Mesothelial cell of epicardium (in vitro differentiated cells): ENCODE measurements around the gene NAT14. TPM values are rescaled to one million over a fixed set of nuclear protein-coding genes. Genes with fewer than 3 reads are reported as not detected.

Experiments
- DNase-seq, 2 experiments: peaks; one replicate each; pipeline ENCODE4 v3.0.0; 2021; ENCODE audit warnings: low spot score in 2 of 2; ENCODE audit not compliant: unreplicated experiment in 2 of 2
- H3K27ac Mint-ChIP-seq: 2 replicates; pipeline ENCODE4 v1.8.0; 2021; ENCODE audit warnings: mixed read lengths
- H3K27me3 Mint-ChIP-seq: 2 replicates; pipeline ENCODE4 v1.8.0; 2021; ENCODE audit warnings: low read depth, mixed read lengths
- H3K36me3 Mint-ChIP-seq: 2 replicates; pipeline ENCODE4 v1.8.0; 2021; ENCODE audit warnings: mixed read lengths
- H3K4me1 Mint-ChIP-seq: 2 replicates; pipeline ENCODE4 v1.8.0; 2021; ENCODE audit warnings: mixed read lengths
- H3K4me3 Mint-ChIP-seq: 2 replicates; pipeline ENCODE4 v1.8.0; 2021; ENCODE audit warnings: mild to moderate bottlenecking, moderate library complexity, mixed read lengths
- H3K9me3 Mint-ChIP-seq: 2 replicates; pipeline ENCODE4 v1.8.0; 2021; ENCODE audit warnings: mixed read lengths
- total RNA-seq: library from RNA; stranded (reverse); gene quantifications from 3 replicates; pipeline ENCODE4 v1.2.1, GENCODE V29; 2021
- TF ChIP-seq, protein P1 (sequence below): fragments of 200-600 bp; sonication (generic); IDR thresholded peaks from one replicate; pipeline ENCODE4 v1.5.0; 2021; ENCODE audit warnings: antibody characterized with exemption; ENCODE audit not compliant: unreplicated experiment

The NAT14 gene
- total RNA-seq, 1 donor from 2014 or later, result 54.4 TPM

DNA sequence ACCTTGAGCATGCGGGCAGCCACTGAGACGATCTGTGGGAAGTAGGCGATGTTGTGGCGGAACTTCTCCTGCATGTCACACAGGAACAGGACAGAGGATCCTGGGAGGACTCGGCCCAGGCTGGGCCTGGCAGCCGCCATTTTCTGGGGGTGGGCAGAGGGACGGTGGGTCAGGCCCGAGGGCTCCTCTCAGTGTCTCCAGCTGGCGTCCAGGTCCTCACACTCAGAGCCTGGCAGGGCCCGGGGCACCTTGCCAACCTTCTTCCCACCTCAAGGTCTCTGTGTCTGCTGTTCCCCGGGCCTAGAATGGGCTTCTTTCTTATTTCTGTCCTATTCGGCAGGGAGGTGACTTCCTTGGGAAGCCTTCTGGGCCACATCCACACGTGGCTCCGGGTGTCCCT lies 28.6 kb upstream of the NAT14 start:
- H3K9me3 Mint-ChIP-seq, result no peaks in the 10 kb centered on the region
- no peak for DNase-seq
- peaks cover 25% of the 10 kb centered on the region for H3K4me1 Mint-ChIP-seq
- no peak overlapping the region for H3K4me3 Mint-ChIP-seq
- peaks cover 3% of the 10 kb centered on the region for H3K36me3 Mint-ChIP-seq
- peaks cover 23% of the 10 kb centered on the region for H3K27me3 Mint-ChIP-seq
- TF ChIP-seq, protein P1, sequence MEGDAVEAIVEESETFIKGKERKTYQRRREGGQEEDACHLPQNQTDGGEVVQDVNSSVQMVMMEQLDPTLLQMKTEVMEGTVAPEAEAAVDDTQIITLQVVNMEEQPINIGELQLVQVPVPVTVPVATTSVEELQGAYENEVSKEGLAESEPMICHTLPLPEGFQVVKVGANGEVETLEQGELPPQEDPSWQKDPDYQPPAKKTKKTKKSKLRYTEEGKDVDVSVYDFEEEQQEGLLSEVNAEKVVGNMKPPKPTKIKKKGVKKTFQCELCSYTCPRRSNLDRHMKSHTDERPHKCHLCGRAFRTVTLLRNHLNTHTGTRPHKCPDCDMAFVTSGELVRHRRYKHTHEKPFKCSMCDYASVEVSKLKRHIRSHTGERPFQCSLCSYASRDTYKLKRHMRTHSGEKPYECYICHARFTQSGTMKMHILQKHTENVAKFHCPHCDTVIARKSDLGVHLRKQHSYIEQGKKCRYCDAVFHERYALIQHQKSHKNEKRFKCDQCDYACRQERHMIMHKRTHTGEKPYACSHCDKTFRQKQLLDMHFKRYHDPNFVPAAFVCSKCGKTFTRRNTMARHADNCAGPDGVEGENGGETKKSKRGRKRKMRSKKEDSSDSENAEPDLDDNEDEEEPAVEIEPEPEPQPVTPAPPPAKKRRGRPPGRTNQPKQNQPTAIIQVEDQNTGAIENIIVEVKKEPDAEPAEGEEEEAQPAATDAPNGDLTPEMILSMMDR, result no peak
- H3K27ac Mint-ChIP-seq, result no peak overlapping the region

GRCh38 chr19:55457683-55458457 lies 27.1 kb upstream of the NAT14 start:
- no peak overlapping the region for H3K27ac Mint-ChIP-seq
- H3K36me3 Mint-ChIP-seq, result peaks cover 3% of the 10 kb centered on the region
- H3K4me3 Mint-ChIP-seq, result no peak overlapping the region
- peaks cover 20% of the 10 kb centered on the region for H3K27me3 Mint-ChIP-seq
- no peak for DNase-seq
- no peaks in the 10 kb centered on the region for H3K9me3 Mint-ChIP-seq
- TF ChIP-seq, protein P1, result no peak
- peaks cover 29% of the 10 kb centered on the region for H3K4me1 Mint-ChIP-seq

DNA sequence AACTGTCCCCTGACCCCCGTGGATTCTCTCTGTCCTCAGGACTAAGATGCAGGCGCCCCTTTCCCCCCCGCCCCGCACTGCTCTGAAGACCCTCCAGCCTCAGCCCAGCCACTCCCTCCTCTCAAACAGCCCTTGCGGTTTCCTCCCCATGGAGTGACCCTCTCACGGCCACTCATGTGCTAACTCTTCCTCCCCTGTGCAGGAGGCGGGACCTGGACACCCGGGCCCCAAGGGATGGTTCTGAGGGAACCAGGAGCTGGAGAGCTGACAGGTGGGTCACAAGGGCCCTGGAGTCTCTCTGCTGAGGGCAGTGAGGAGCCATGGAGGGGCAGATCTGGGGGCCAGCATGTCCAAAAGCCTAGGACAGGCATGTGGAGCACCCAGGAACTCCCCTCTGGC lies 25.4 kb upstream of the NAT14 start:
- Mint-ChIP-seq H3K4me1 (peaks cover 26% of the 10 kb centered on the region), H3K27ac (peak overlapping the region; percentile 91), H3K27me3 (peaks cover 21% of the 10 kb centered on the region), H3K36me3 (peaks cover 3% of the 10 kb centered on the region), H3K4me3 (peak overlapping the region; percentile 79), H3K9me3 (no peaks in the 10 kb centered on the region)
- TF ChIP-seq, protein P1, result no peak
- no peak for DNase-seq

DNA sequence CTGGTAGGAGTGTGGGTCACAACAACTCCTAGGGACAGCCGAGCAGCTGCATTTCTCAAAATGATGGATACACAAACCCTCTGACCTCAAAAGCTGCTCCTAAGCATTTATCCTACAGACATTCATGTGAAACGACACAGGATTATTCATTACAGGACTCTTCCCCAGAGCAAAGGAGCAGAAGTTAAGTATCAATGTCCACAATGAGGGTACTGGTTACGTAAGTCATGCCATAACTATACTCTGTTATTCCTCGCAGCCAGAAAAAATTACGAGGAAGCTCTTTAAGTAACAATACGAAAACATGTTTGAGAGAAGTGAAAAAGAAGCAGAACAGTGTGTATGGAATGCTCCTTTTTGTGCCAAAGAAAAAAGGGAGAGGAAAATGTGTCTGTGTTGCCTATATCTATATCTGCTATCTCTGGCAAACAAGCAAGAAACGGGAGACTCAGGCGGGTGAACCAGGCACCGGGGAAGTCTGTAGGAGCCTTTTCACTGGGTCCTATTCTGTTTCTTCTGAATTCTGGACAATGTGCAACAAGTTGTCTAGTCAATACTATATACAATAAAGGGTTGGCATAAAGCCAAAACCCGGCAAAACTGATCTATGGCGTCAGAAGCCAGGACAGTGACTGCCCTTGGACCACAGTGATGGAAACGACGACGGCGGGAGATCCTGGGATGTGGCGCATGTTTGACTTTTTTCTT lies 24.9 kb upstream of the NAT14 start:
- Mint-ChIP-seq H3K9me3 (no peaks in the 10 kb centered on the region), H3K36me3 (no peaks in the 10 kb centered on the region), H3K27me3 (peaks cover 25% of the 10 kb centered on the region), H3K27ac (peak overlapping the region; percentile 91), H3K4me1 (peaks cover 26% of the 10 kb centered on the region), H3K4me3 (peak overlapping the region; percentile 79)
- TF ChIP-seq, protein P1, result no peak
- DNase-seq, result no peak

DNA sequence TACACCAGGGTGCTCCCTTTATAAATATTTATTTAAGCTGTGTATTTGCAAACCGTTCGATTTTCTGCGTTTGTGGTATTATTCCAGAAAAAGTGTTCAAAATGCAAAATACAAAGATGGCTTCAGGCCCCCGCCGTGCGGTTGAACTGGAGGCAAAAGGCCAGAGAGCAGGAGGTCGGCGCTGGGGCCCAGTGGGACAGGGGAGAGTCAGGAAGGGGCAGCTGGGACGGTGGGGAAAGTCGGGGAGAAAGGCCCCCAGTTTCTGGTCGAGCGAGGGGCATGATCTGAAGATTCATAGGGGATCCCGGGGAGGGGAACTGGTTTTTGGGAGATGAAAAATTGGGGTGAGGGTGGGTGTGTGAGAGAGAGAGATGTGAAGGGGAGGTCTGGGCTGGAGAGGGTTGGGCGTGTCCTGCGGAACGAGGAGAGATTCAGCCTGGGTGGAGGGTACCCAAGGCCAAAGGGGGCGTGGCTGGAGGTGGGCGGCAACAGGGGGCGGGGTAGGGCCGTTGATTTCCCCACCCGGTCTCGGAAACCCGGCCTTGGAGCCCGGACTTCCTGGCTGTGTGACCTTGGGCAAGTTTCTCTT lies 24.2 kb upstream of the NAT14 start:
- DNase-seq, result no peak
- peak overlapping the region; percentile 79 for H3K4me3 Mint-ChIP-seq
- no peaks in the 10 kb centered on the region for H3K9me3 Mint-ChIP-seq
- H3K27me3 Mint-ChIP-seq, result peaks cover 32% of the 10 kb centered on the region
- H3K27ac Mint-ChIP-seq, result peak overlapping the region; percentile 91
- no peaks in the 10 kb centered on the region for H3K36me3 Mint-ChIP-seq
- peaks cover 26% of the 10 kb centered on the region for H3K4me1 Mint-ChIP-seq
- TF ChIP-seq, protein P1, result no peak
